ENCODE measurements around the gene CYSRT1. TPM values are rescaled to one million over a fixed set of nuclear protein-coding genes. Genes with fewer than 3 reads are reported as not detected.

CYSRT1 gene
- total RNA-seq, 4 donors from 2014 or later: 40.2 to 119 (median 67.6) TPM

GRCh38 chr9:137212520-137212919 lies 12.5 kb upstream of the CYSRT1 start:
- H3K4me3 ChIP-seq (ENCODE audit: low read depth, poor library complexity, severe bottlenecking): no peak overlapping the region
- no peak for DNase-seq (ENCODE audit: low spot score in 2 of 2)
- TF ChIP-seq, protein P1, sequence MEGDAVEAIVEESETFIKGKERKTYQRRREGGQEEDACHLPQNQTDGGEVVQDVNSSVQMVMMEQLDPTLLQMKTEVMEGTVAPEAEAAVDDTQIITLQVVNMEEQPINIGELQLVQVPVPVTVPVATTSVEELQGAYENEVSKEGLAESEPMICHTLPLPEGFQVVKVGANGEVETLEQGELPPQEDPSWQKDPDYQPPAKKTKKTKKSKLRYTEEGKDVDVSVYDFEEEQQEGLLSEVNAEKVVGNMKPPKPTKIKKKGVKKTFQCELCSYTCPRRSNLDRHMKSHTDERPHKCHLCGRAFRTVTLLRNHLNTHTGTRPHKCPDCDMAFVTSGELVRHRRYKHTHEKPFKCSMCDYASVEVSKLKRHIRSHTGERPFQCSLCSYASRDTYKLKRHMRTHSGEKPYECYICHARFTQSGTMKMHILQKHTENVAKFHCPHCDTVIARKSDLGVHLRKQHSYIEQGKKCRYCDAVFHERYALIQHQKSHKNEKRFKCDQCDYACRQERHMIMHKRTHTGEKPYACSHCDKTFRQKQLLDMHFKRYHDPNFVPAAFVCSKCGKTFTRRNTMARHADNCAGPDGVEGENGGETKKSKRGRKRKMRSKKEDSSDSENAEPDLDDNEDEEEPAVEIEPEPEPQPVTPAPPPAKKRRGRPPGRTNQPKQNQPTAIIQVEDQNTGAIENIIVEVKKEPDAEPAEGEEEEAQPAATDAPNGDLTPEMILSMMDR (IDR thresholded peaks at IDR 0.05): no peak
- no peak for TF ChIP-seq POLR2A (IDR thresholded peaks at IDR 0.05)
- 71 to 87% methylated on average over 17 to 21 of the region's 21 CpGs for WGBS, 2 donors
- intact Hi-C loops (cut with DNase I; ENCODE audit: low total_unique reads): no loop called here

DNA sequence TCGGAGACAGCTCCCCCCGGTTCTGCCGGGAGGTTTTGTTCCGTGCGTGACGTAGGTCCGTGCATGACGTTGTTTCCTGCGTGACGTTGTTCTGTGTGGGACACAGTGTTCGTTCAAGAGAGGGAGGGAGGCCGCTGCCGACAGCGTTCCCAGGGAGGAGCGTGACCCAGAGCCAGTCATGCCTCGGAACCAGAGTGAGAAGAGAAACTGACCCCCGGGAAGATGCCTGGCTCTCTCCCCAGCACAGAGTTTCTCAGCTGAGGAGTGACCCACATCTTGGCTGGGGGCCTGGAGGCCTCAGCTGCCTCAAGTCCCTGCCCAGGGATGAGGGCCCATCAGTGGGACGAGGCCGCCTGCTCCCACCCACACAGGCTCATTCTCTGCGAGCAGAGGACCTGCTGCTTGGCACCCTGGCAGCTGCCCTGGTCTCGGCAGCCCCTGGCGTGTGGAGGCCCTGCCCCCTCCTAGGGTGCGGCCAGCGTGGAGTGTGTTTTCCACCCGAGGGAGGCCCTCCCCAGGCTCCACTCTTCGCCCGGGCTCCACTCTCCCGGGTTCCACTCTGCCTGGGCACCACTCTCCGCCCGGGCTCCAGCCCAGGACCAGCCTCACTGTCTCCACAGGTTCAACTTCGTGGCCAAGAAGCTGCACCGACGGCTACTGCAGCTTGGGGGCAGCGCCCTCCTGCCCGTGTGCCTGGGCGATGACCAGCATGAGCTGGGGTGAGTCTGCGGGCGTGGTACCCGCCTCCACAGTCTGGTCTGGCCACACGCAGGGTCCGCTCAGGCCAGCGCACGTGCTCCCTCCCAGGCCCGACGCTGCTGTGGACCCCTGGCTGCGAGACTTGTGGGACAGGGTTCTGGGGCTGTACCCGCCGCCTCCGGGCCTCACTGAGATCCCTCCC lies 11.6 kb upstream of the CYSRT1 start:
- no peak for DNase-seq (ENCODE audit: low spot score in 2 of 2)
- no peak for TF ChIP-seq POLR2A (IDR thresholded peaks at IDR 0.05)
- TF ChIP-seq, protein P1 (IDR thresholded peaks at IDR 0.05): no peak
- H3K4me3 ChIP-seq (ENCODE audit: low read depth, poor library complexity, severe bottlenecking): no peak overlapping the region
- intact Hi-C loops (cut with DNase I; ENCODE audit: low total_unique reads): no loop called here
- 90 to 93% methylated on average over 45 to 49 of the region's 49 CpGs for WGBS, 2 donors

GRCh38 chr9:137214620-137215019 lies 10.4 kb upstream of the CYSRT1 start:
- intact Hi-C loops (cut with DNase I; ENCODE audit: low total_unique reads): no loop called here
- no peak overlapping the region for H3K4me3 ChIP-seq (ENCODE audit: low read depth, poor library complexity, severe bottlenecking)
- WGBS, 2 donors: 91 to 95% methylated on average over 18 to 19 of the region's 19 CpGs
- no peak for DNase-seq (ENCODE audit: low spot score in 2 of 2)
- TF ChIP-seq POLR2A (IDR thresholded peaks at IDR 0.05): no peak
- TF ChIP-seq, protein P1 (IDR thresholded peaks at IDR 0.05): no peak

- no peak for TF ChIP-seq POLR2A (IDR thresholded peaks at IDR 0.05)
- TF ChIP-seq, protein P1 (IDR thresholded peaks at IDR 0.05): no peak
- H3K4me3 ChIP-seq (ENCODE audit: low read depth, poor library complexity, severe bottlenecking): no peak overlapping the region
- intact Hi-C loops (cut with DNase I; ENCODE audit: low total_unique reads): no loop called here
- 92 to 96% methylated on average over 18 to 19 of the region's 22 CpGs for WGBS, 2 donors
- no peak for DNase-seq (ENCODE audit: low spot score in 2 of 2)
These were observed 9.6 kb upstream of the CYSRT1 start for GRCh38 chr9:137215196-137215986.

GRCh38 chr9:137216188-137216965 lies 8.6 kb upstream of the CYSRT1 start:
- H3K4me3 ChIP-seq (ENCODE audit: low read depth, poor library complexity, severe bottlenecking): no peak overlapping the region
- intact Hi-C loops (cut with DNase I; ENCODE audit: low total_unique reads): no loop called here
- DNase-seq (ENCODE audit: low spot score in 2 of 2): no peak
- WGBS, 2 donors: 90 to 92% methylated on average over 19 to 29 of the region's 30 CpGs
- TF ChIP-seq, protein P1 (IDR thresholded peaks at IDR 0.05): no peak
- TF ChIP-seq POLR2A (IDR thresholded peaks at IDR 0.05): no peak
